NB4 (cell line): ENCODE results near the gene TTC27.

Source experiments
- DNase-seq: peaks from one replicate; pipeline ENCODE4 v3.0.0; 2010; ENCODE audit warnings: low read depth
- H3K4me3 ChIP-seq: one replicate; pipeline ENCODE4 v1.5.1; 2011; ENCODE audit warnings: mild to moderate bottlenecking, low read depth, low read length, moderate library complexity
- CTCF ChIP-seq: IDR thresholded peaks from one replicate; pipeline ENCODE4 v1.5.1; 2012; ENCODE audit warnings: low read depth, low read length
- MAX ChIP-seq: IDR thresholded peaks from 2 replicates; pipeline ENCODE4 v1.6.1; 2011; ENCODE audit warnings: low read depth, low read length
- MYC ChIP-seq: IDR thresholded peaks from 2 replicates; pipeline ENCODE4 v1.6.1; 2011; ENCODE audit warnings: low read depth, low read length
- POLR2A ChIP-seq: IDR thresholded peaks from 2 replicates; pipeline ENCODE4 v1.6.1; 2011; ENCODE audit warnings: mild to moderate bottlenecking; ENCODE audit not compliant: insufficient read length; ENCODE audit errors: extremely low read depth

Gene TTC27

GRCh38 chr2:32715981-32716380, 88.1 kb downstream of the TTC27 start:
- TF ChIP-seq CTCF (no peak), POLR2A (no peak), MAX (no peak), MYC (no peak)
- no peak overlapping the region for H3K4me3 ChIP-seq
- no peak for DNase-seq

GRCh38 chr2:32716598-32716997, 88.7 kb downstream of the TTC27 start:
- TF ChIP-seq MYC = no peak
- no peak for TF ChIP-seq CTCF
- TF ChIP-seq POLR2A = no peak
- TF ChIP-seq MAX = no peak
- no peak overlapping the region for H3K4me3 ChIP-seq
- DNase-seq = no peak

GRCh38 chr2:32718752-32719151, 90.9 kb downstream of the TTC27 start:
- H3K4me3 ChIP-seq = no peak overlapping the region
- TF ChIP-seq MAX (no peak), POLR2A (no peak), CTCF (no peak), MYC (no peak)
- no peak for DNase-seq

GRCh38 chr2:32719430-32719829, 91.6 kb downstream of the TTC27 start:
- no peak for DNase-seq
- no peak for TF ChIP-seq MAX
- no peak for TF ChIP-seq MYC
- TF ChIP-seq CTCF = no peak
- no peak for TF ChIP-seq POLR2A
- no peak overlapping the region for H3K4me3 ChIP-seq

- DNase-seq = no peak
- TF ChIP-seq POLR2A (no peak), CTCF (no peak), MAX (no peak), MYC (no peak)
- H3K4me3 ChIP-seq = no peak overlapping the region
Observed at GRCh38 chr2:32719933-32720716, 92.3 kb downstream of the TTC27 start.
